H9 (cell line): ENCODE data around the gene CHID1. TPM values are rescaled to one million over a fixed set of nuclear protein-coding genes. Genes with fewer than 3 reads are reported as not detected.

Experiments
- DNase-seq: peaks from one replicate; pipeline ENCODE4 v3.0.0-alpha.2; 2017
- H2AFZ ChIP-seq: one replicate; pipeline ENCODE4 v1.6.1; 2013; ENCODE audit warnings: mild to moderate bottlenecking, low read length, control low read depth, moderate library complexity
- H2AK5ac ChIP-seq: 2 replicates; pipeline ENCODE4 v1.6.1; 2013; ENCODE audit warnings: low read length, control low read depth, mixed read lengths; ENCODE audit not compliant: insufficient read length
- H2BK120ac ChIP-seq: one replicate; pipeline ENCODE4 v1.6.1; 2013; ENCODE audit warnings: low read depth, mild to moderate bottlenecking, low read length, control low read depth, inconsistent platforms; ENCODE audit not compliant: poor library complexity, severe bottlenecking
- H2BK12ac ChIP-seq: 2 replicates; pipeline ENCODE4 v1.6.1; 2013; ENCODE audit warnings: low read length, control low read depth, mixed read lengths, low read depth; ENCODE audit not compliant: insufficient read length
- H2BK15ac ChIP-seq: 2 replicates; pipeline ENCODE4 v1.6.1; 2013; ENCODE audit warnings: low read depth, low read length, control low read depth
- H2BK20ac ChIP-seq: one replicate; pipeline ENCODE4 v1.6.1; 2013; ENCODE audit warnings: low read depth, mild to moderate bottlenecking, low read length, control low read depth, inconsistent platforms; ENCODE audit not compliant: poor library complexity, severe bottlenecking
- H2BK5ac ChIP-seq: 2 replicates; pipeline ENCODE4 v1.6.1; 2013; ENCODE audit warnings: low read length, control low read depth, mixed read lengths; ENCODE audit not compliant: insufficient read length
- H3K14ac ChIP-seq: 2 replicates; pipeline ENCODE4 v1.6.1; 2013; ENCODE audit warnings: low read length, control low read depth; ENCODE audit not compliant: insufficient read depth
- H3K18ac ChIP-seq: 2 replicates; pipeline ENCODE4 v1.6.1; 2013; ENCODE audit warnings: low read depth, mild to moderate bottlenecking, mixed read lengths, low read length, control low read depth; ENCODE audit not compliant: insufficient read length
- H3K23ac ChIP-seq: 2 replicates; pipeline ENCODE4 v1.6.1; 2013; ENCODE audit warnings: low read length, control low read depth, mixed read lengths, low read depth; ENCODE audit not compliant: insufficient read length
- H3K23me2 ChIP-seq: 2 replicates; pipeline ENCODE4 v1.6.1; 2013; ENCODE audit warnings: low read depth, mild to moderate bottlenecking, mixed read lengths, low read length, control low read depth; ENCODE audit not compliant: insufficient read length, poor library complexity, severe bottlenecking
- H3K27ac ChIP-seq: 2 replicates; pipeline ENCODE4 v1.5.1; 2013; ENCODE audit warnings: low read length, control low read depth, mixed read lengths, low read depth; ENCODE audit not compliant: insufficient read length
- H3K27me3 ChIP-seq: 2 replicates; pipeline ENCODE4 v1.6.1; 2013; ENCODE audit warnings: low read length, control low read depth, inconsistent platforms; ENCODE audit not compliant: insufficient read depth
- H3K4ac ChIP-seq: 2 replicates; pipeline ENCODE4 v1.6.1; 2013; ENCODE audit warnings: low read depth, mild to moderate bottlenecking, control low read depth, inconsistent platforms, low read length, moderate library complexity
- H3K4me1 ChIP-seq: 2 replicates; pipeline ENCODE4 v1.6.1; 2013; ENCODE audit warnings: low read length, control low read depth, inconsistent platforms; ENCODE audit not compliant: insufficient read depth
- H3K4me2 ChIP-seq: 2 replicates; pipeline ENCODE4 v1.6.1; 2013; ENCODE audit warnings: low read length, control low read depth, mixed read lengths; ENCODE audit not compliant: insufficient read length, insufficient read depth
- H3K56ac ChIP-seq: 2 replicates; pipeline ENCODE4 v1.6.1; 2013; ENCODE audit warnings: low read depth, mild to moderate bottlenecking, mixed read lengths, low read length, control low read depth; ENCODE audit not compliant: insufficient read length
- H3K79me1 ChIP-seq: 2 replicates; pipeline ENCODE4 v1.6.1; 2013; ENCODE audit warnings: low read depth, mild to moderate bottlenecking, moderate library complexity, low read length, control low read depth, inconsistent platforms; ENCODE audit not compliant: insufficient read depth, poor library complexity, severe bottlenecking
- H3K79me2 ChIP-seq: 2 replicates; pipeline ENCODE4 v1.6.1; 2013; ENCODE audit warnings: low read length, control low read depth, inconsistent platforms; ENCODE audit not compliant: insufficient read depth
- H3K9ac ChIP-seq: 2 replicates; pipeline ENCODE4 v1.6.1; 2013; ENCODE audit warnings: low read length, control low read depth, mixed read lengths; ENCODE audit not compliant: insufficient read length; ENCODE audit errors: extremely low read depth
- H3K9me3 ChIP-seq: one replicate; pipeline ENCODE4 v1.6.1; 2013; ENCODE audit warnings: low read depth, low read length, inconsistent platforms; ENCODE audit not compliant: control insufficient read depth
- H3T11ph ChIP-seq: one replicate; pipeline ENCODE4 v1.6.1; 2013; ENCODE audit warnings: mild to moderate bottlenecking, low read length, control low read depth, inconsistent platforms
- H4K20me1 ChIP-seq: one replicate; pipeline ENCODE4 v1.6.1; 2013; ENCODE audit not compliant: control insufficient read depth, insufficient read length, insufficient read depth
- H4K5ac ChIP-seq: 2 replicates; pipeline ENCODE4 v1.6.1; 2013; ENCODE audit warnings: low read depth, mild to moderate bottlenecking, mixed read lengths, low read length, control low read depth; ENCODE audit not compliant: insufficient read length
- H4K8ac ChIP-seq: replicated peaks from 2 replicates; pipeline ENCODE4 v1.6.1; 2013; ENCODE audit warnings: low read length, control low read depth, mixed read lengths, low read depth; ENCODE audit not compliant: insufficient read length
- H4K91ac ChIP-seq: 2 replicates; pipeline ENCODE4 v1.6.1; 2013; ENCODE audit warnings: low read depth, mild to moderate bottlenecking, moderate library complexity, mixed read lengths, low read length, control low read depth; ENCODE audit not compliant: insufficient read length
- H3K27ac Mint-ChIP-seq, 3 experiments: 2 replicates in 2 of 3; 3 replicates in 1 of 3; pipeline ENCODE4 v1.8.0; 2020 to 2021; ENCODE audit warnings: mixed read lengths in 3 of 3, mild to moderate bottlenecking in 1 of 3, moderate library complexity in 1 of 3
- H3K27me3 Mint-ChIP-seq: 2 replicates; pipeline ENCODE4 v1.8.0; 2021; ENCODE audit warnings: low read depth, mild to moderate bottlenecking, moderate library complexity, mixed read lengths
- H3K36me3 Mint-ChIP-seq, 3 experiments: 2 replicates in 2 of 3; 3 replicates in 1 of 3; pipeline ENCODE4 v1.8.0; 2020 to 2021; ENCODE audit warnings: low read depth in 3 of 3, mixed read lengths in 3 of 3; ENCODE audit not compliant: insufficient read depth in 1 of 3
- H3K4me1 Mint-ChIP-seq, 2 experiments: 2 replicates each; pipeline ENCODE4 v1.8.0; 2020; ENCODE audit warnings: mixed read lengths in 2 of 2
- H3K4me3 Mint-ChIP-seq, 2 experiments: 2 replicates in 1 of 2; 3 replicates in 1 of 2; pipeline ENCODE4 v1.8.0; 2020 to 2021; ENCODE audit warnings: mild to moderate bottlenecking in 2 of 2, mixed read lengths in 2 of 2, moderate library complexity in 1 of 2
- H3K9me3 Mint-ChIP-seq, 2 experiments: 2 replicates in 1 of 2; 3 replicates in 1 of 2; pipeline ENCODE4 v1.8.0; 2020; ENCODE audit warnings: mild to moderate bottlenecking in 2 of 2, mixed read lengths in 2 of 2, moderate library complexity in 1 of 2
- WGBS: extraction: QIAGEN DNeasy Blood & Tissue Kit; methylation state at CpG from one replicate; pipeline ENCODE4 v1.1.7; 2013; ENCODE audit warnings: missing lambda C conversion rate, low lambda C conversion rate, mixed read lengths; ENCODE audit not compliant: insufficient read length; ENCODE audit errors: extremely low coverage; 5-methylcytosine and 5-hydroxymethylcytosine counted together
- total RNA-seq: library from RNA; stranded (reverse); gene quantifications from 2 replicates; pipeline ENCODE4 v1.2.1, GENCODE V29; 2021
- TF ChIP-seq, protein P1 (sequence below): fragments of 200-600 bp; sonication (generic); conservative IDR thresholded peaks from 3 replicates; pipeline ENCODE4 v1.8.0; 2021; ENCODE audit warnings: antibody characterized with exemption, mild to moderate bottlenecking

CHID1 gene
- total RNA-seq, 1 experiment from 2014 or later, result 89.4 TPM

- Mint-ChIP-seq H3K27me3 (peaks cover 13% of the 10 kb centered on the region), H3K27ac (0 out of 7 replicates have a peak overlapping the region, but pooled peaks of 1 of the 3 experiments have one; percentile 48), H3K4me3 (no peak overlapping the region; a peak in 1 of 5 replicates), H3K36me3 (peaks cover 3 to 18% (median 15%) of the 10 kb centered on the region in 3 experiments; a peak in 5 of 7 replicates), H3K4me1 (peaks cover 18 to 44% of the 10 kb centered on the region in 2 experiments), H3K9me3 (no peaks in the 10 kb centered on the region)
- Histone ChIP-seq H2AK5ac (no peak overlapping the region), H2BK15ac (no peak overlapping the region), H4K91ac (no peak overlapping the region), H4K5ac (no peak overlapping the region), H3T11ph (no peak overlapping the region), H2BK120ac (no peak overlapping the region), H4K8ac (no peak overlapping the region), H3K23ac (no peak overlapping the region), H3K79me1 (no peaks in the 10 kb centered on the region), H3K27me3 (no peaks in the 10 kb centered on the region), H3K23me2 (no peaks in the 10 kb centered on the region), H2BK5ac (no peak overlapping the region), H3K9me3 (no peaks in the 10 kb centered on the region), H3K56ac (no peak overlapping the region), H2AFZ (no peak overlapping the region), H2BK12ac (no peak overlapping the region), H3K27ac (no peak overlapping the region), H3K4ac (no peak overlapping the region), H3K14ac (no peak overlapping the region), H3K18ac (no peak overlapping the region), H3K4me1 (no peaks in the 10 kb centered on the region; the same call in 1 of the 2 replicates), H3K79me2 (no peaks in the 10 kb centered on the region), H2BK20ac (no peak overlapping the region), H3K4me2 (no peak overlapping the region), H4K20me1 (no peaks in the 10 kb centered on the region), H3K9ac (no peak overlapping the region)
- WGBS, result no CpG with 5 or more reads among the region's 31 CpGs
- no peak for DNase-seq
- TF ChIP-seq, protein P1, sequence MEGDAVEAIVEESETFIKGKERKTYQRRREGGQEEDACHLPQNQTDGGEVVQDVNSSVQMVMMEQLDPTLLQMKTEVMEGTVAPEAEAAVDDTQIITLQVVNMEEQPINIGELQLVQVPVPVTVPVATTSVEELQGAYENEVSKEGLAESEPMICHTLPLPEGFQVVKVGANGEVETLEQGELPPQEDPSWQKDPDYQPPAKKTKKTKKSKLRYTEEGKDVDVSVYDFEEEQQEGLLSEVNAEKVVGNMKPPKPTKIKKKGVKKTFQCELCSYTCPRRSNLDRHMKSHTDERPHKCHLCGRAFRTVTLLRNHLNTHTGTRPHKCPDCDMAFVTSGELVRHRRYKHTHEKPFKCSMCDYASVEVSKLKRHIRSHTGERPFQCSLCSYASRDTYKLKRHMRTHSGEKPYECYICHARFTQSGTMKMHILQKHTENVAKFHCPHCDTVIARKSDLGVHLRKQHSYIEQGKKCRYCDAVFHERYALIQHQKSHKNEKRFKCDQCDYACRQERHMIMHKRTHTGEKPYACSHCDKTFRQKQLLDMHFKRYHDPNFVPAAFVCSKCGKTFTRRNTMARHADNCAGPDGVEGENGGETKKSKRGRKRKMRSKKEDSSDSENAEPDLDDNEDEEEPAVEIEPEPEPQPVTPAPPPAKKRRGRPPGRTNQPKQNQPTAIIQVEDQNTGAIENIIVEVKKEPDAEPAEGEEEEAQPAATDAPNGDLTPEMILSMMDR, result no peak
Measured at GRCh38 chr11:863910-864827, 46.4 kb downstream of the CHID1 start.
